Urothelium cell line (cell line): Measurements from ENCODE around the gene NUP214.
"Not testable (repeated sequence)": the region's sequence is repeated elsewhere in the genome, so short reads cannot be mapped to it uniquely, and the experiment has no call there.

Source experiments
- DNase-seq: peaks from one replicate; pipeline ENCODE4 v3.0.0; 2011; ENCODE audit warnings: low spot score, mixed read lengths
- FAIRE-seq: peaks from 2 replicates; lab custom pipeline; 2011; peaks lifted over from hg19 to GRCh38; lab: Jason Lieb, UNC

NUP214 gene

GRCh38 chr9:131255676-131256197, 130.4 kb downstream of the NUP214 start:
- FAIRE-seq: no peak
- DNase-seq: no peak

- FAIRE-seq (no peak), DNase-seq (no peak)
Measured at GRCh38 chr9:131257266-131258025, 132.1 kb downstream of the NUP214 start.

GRCh38 chr9:131258186-131258585, 132.8 kb downstream of the NUP214 start:
- FAIRE-seq (no peak), DNase-seq (no peak)

GRCh38 chr9:131258698-131259431, 133.5 kb downstream of the NUP214 start:
- FAIRE-seq (no peak), DNase-seq (no peak)

GRCh38 chr9:131259432-131259898, 134.1 kb downstream of the NUP214 start:
- FAIRE-seq (no peak), DNase-seq (no peak)

GRCh38 chr9:131259916-131260597, 134.7 kb downstream of the NUP214 start:
- FAIRE-seq (no peak), DNase-seq (no peak)

GRCh38 chr9:131260751-131261452, 135.5 kb downstream of the NUP214 start:
- FAIRE-seq (no peak), DNase-seq (no peak)

- FAIRE-seq (no peak), DNase-seq (no peak)
Measured at GRCh38 chr9:131262327-131263032, 137.1 kb downstream of the NUP214 start.

- not testable (repeated sequence) for DNase-seq, FAIRE-seq
Measured at GRCh38 chr9:131263033-131263343, 137.6 kb downstream of the NUP214 start.

GRCh38 chr9:131263701-131264100, 138.3 kb downstream of the NUP214 start:
- DNase-seq: no peak
- FAIRE-seq: no peak

GRCh38 chr9:131264231-131264630, 138.8 kb downstream of the NUP214 start:
- FAIRE-seq: no peak

GRCh38 chr9:131266266-131267229, 141.2 kb downstream of the NUP214 start:
- no peak for FAIRE-seq
- DNase-seq: no peak

More at GRCh38 chr9:131264231-131264630, 138.8 kb downstream of the NUP214 start:
- no peak for DNase-seq

GRCh38 chr9:131270171-131271015, 145.0 kb downstream of the NUP214 start:
- DNase-seq: no peak
- FAIRE-seq: no peak

- DNase-seq, FAIRE-seq: not testable (repeated sequence)
Measured at GRCh38 chr9:131271016-131271273, 145.6 kb downstream of the NUP214 start.

- no peak for FAIRE-seq
- DNase-seq: no peak
Measured at GRCh38 chr9:131271506-131271931, 146.1 kb downstream of the NUP214 start.

GRCh38 chr9:131272212-131272611, 146.8 kb downstream of the NUP214 start:
- no peak for FAIRE-seq

GRCh38 chr9:131273146-131273855, 147.9 kb downstream of the NUP214 start:
- FAIRE-seq: no peak

More at GRCh38 chr9:131272212-131272611, 146.8 kb downstream of the NUP214 start:
- DNase-seq: no peak

More at GRCh38 chr9:131273146-131273855, 147.9 kb downstream of the NUP214 start:
- no peak for DNase-seq
